IMR-90 (cell line): ENCODE measurements around the gene CRYBG2.

Experiments used
- CEBPB ChIP-seq: IDR thresholded peaks from 2 replicates; pipeline ENCODE4 v1.6.1; 2012; ENCODE audit warnings: low read depth, low read length, improper control_type of control experiment
- CTCF ChIP-seq: conservative IDR thresholded peaks from 2 replicates; pipeline ENCODE4 v1.5.1; 2012; ENCODE audit warnings: mild to moderate bottlenecking, low read depth, low read length, improper control_type of control experiment
- FOS ChIP-seq: fragments of 150-350 bp; IDR thresholded peaks from 2 replicates; pipeline ENCODE4 v1.6.1; 2016; ENCODE audit warnings: low read depth, low read length
- MAFK ChIP-seq: IDR thresholded peaks from 2 replicates; pipeline ENCODE4 v1.6.1; 2012; ENCODE audit warnings: low read depth, low read length, improper control_type of control experiment
- MAZ ChIP-seq: IDR thresholded peaks from 2 replicates; pipeline ENCODE4 v1.6.1; 2012; ENCODE audit warnings: low read depth, mild to moderate bottlenecking, low read length, improper control_type of control experiment, moderate library complexity, borderline replicate concordance
- POLR2A ChIP-seq: IDR thresholded peaks from 2 replicates; pipeline ENCODE4 v1.6.1; 2012; ENCODE audit warnings: mild to moderate bottlenecking, low read depth, low read length
- RFX5 ChIP-seq: IDR thresholded peaks from 2 replicates; pipeline ENCODE4 v1.8.0; 2012; ENCODE audit warnings: low read depth, mild to moderate bottlenecking, low read length, moderate library complexity
- USF2 ChIP-seq: fragments of 150-350 bp; IDR thresholded peaks from 2 replicates; pipeline ENCODE4 v1.6.1; 2017; ENCODE audit warnings: mild to moderate bottlenecking, antibody characterized with exemption, low read length, low read depth

- TF ChIP-seq CTCF, result no peak
- TF ChIP-seq MAFK, result no peak
- TF ChIP-seq POLR2A, result no peak
- no peak for TF ChIP-seq FOS
- no peak for TF ChIP-seq RFX5
- TF ChIP-seq USF2, result no peak
- TF ChIP-seq CEBPB, result no peak
- TF ChIP-seq MAZ, result no peak
Observed at GRCh38 chr1:26353976-26354820, at the start of gene CRYBG2.
